Midbrain (tissue), 1 donor: ENCODE results near the gene R3HDM4.
"Not testable (repeated sequence)": the region's sequence is repeated elsewhere in the genome, so short reads cannot be mapped to it uniquely, and the experiment has no call there.

Experiments used
- DNase-seq: peaks from one replicate; lab custom pipeline; 2025; lab: John Stamatoyannopoulos, UW

The R3HDM4 gene

DNA sequence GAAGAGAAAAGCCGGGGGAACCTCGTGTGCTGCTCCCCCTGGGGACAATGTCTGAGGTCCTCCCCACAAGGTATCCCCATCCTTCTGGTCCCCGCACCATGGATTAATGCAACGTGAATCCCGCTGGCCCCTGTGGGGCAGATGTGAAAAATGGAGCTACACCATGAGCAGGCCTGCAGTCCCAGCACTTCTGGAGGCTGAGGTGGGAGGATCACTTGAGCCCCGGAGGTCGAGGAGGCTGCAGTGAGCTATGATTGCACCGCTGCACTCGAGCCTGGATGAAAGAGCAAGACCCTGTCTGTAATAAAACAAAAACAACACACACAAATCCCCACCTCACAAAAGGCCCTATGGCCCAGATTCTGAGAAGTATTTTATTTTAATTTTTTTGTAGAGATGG lies 54.7 kb downstream of the R3HDM4 start:
- no peak for DNase-seq

DNA sequence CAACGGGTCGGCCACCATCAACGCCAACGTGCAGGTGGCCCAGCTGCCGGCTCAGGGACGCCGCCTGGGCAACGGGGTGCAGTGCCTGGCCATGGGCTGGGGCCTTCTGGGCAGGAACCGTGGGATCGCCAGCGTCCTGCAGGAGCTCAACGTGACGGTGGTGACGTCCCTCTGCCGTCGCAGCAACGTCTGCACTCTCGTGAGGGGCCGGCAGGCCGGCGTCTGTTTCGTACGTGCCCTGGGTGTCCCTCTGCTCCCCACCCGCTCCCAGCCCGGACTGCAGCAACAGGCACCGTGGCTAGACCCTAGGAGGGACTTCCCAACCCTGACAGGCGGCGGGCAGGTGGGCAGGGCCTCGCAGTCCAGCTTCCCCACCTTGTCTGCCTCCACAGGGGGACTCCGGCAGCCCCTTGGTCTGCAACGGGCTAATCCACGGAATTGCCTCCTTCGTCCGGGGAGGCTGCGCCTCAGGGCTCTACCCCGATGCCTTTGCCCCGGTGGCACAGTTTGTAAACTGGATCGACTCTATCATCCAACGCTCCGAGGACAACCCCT lies 57.4 kb downstream of the R3HDM4 start:
- no peak for DNase-seq

DNA sequence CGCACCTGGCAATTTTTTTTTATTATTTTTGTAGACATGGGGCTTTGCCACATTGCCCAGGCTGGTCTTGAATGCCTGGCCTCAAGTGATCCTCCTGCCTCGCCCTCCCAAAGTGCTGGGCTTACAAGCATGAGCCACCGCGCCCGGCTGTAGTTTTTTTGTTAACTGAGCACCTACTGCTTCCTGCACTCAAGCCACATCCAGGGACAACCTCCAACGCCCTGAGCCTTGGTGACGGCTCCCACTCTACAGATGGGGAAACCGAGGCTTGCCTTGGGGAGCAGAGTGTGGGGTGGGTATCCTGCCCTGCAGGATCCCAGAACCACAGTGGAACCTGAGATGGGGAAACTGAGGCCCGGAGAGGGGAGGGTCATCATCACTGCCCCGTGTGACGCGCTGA lies 57.9 kb downstream of the R3HDM4 start:
- DNase-seq, result no peak

DNA sequence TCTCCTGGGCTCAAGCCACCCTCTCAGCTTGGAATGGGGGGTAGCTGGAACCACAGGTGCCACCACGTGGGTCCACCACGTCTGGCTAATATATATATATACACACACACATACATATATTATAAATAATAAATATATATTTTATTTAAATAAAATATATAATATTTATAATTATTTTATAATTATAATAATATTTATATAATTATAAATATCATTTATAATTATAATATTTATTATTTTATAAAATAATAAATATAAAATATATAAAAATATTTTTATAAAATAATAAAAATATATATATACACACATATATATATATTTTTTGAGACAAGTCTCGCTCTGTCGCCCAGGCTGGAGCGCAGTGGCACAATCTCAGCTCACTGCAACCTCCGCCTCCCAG lies 58.5 kb downstream of the R3HDM4 start:
- DNase-seq, result no peak

DNA sequence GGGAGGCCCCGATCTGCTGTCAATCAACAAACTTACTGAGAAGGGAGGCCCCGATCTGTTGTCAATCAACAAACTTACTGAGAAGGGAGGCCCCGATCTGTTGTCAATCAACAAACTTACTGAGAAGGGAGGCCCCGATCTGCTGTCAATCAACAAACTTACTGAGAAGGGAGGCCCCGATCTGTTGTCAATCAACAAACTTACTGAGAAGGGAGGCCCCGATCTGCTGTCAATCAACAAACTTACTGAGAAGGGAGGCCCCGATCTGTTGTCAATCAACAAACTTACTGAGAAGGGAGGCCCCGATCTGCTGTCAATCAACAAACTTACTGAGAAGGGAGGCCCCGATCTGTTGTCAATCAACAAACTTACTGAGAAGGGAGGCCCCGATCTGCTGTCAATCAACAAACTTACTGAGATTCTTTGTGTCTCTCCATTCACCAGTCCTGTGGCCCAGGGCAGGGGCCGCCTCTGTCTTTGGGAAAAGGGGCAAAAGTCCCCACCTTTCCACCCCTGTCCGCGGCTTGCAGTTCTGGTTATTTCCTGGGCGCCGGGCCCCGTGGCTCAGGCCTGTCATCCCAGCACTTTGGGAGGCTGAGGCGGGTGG lies 59.3 kb downstream of the R3HDM4 start:
- not testable (repeated sequence) for DNase-seq

DNA sequence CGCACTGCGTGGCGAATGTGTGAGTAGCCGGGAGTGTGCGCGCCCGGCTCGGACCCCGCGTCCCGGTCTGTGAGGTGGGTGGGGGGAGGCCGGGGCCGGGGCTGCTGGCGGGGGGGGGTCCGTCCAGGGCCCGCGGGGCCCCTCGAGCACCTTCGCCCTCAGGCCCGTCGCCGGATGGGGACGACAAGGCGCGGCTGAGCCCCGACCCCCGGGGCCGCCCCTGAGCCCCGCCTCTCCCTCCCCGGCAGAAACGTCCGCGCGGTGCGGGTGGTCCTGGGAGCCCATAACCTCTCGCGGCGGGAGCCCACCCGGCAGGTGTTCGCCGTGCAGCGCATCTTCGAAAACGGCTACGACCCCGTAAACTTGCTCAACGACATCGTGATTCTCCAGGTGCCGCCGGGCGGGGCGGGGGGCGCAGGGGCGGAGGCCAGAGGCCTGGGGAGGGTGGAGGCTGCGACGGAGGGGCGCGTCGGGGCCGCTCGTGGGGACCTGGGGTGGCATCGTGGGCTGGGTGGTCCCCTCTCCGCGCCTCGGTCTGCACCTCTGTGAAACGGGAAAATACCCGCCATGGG lies 59.9 kb downstream of the R3HDM4 start:
- DNase-seq, result no peak

DNA sequence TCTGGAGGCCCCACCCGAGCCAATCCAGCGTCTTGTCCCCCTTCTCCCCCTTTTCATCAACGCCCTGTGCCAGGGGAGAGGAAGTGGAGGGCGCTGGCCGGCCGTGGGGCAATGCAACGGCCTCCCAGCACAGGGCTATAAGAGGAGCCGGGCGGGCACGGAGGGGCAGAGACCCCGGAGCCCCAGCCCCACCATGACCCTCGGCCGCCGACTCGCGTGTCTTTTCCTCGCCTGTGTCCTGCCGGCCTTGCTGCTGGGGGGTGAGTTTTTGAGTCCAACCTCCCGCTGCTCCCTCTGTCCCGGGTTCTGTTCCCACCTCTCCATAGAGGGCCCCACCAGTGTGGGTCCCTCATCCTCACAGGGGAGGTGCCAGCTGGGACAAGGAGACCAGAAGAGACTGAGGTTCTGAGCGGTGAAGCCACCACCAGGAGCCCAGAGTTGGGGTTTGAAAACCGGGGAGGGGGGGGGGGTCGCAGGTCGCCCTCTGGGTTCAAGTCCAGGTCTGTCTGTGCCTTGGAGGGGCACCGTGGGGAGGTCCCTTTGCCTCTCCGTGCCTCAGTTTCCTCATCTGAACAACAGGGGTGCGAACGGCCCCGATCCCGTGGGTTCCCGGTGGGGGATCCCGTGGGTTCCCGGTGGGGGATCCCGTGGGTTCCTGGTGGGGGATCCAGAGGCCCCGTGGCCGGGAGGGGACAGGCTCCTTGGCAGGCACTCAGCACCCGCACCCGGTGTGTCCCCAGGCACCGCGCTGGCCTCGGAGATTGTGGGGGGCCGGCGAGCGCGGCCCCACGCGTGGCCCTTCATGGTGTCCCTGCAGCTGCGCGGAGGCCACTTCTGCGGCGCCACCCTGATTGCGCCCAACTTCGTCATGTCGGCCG lies 60.6 kb downstream of the R3HDM4 start, which contains the start of gene ELANE:
Gene ELANE, plus strand, starts transcription at position 168 of the 878 bp plus-strand sequence. Its CDS starts 26 bp downstream, at position 194.
- no peak for DNase-seq

DNA sequence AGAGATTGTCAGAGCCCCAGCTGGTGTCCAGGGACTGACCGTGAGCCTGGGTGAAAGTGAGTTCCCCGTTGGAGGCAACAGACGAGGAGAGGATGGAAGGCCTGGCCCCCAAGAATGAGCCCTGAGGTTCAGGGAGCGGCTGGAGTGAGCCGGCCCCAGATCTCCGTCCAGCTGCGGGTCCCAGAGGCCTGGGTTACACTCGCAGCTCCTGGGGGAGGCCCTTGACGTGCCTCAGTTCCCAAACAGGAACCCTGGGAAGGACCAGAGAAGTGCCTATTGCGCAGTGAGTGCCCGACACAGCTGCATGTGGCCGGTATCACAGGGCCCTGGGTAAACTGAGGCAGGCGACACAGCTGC lies 62.1 kb downstream of the R3HDM4 start:
- no peak for DNase-seq

DNA sequence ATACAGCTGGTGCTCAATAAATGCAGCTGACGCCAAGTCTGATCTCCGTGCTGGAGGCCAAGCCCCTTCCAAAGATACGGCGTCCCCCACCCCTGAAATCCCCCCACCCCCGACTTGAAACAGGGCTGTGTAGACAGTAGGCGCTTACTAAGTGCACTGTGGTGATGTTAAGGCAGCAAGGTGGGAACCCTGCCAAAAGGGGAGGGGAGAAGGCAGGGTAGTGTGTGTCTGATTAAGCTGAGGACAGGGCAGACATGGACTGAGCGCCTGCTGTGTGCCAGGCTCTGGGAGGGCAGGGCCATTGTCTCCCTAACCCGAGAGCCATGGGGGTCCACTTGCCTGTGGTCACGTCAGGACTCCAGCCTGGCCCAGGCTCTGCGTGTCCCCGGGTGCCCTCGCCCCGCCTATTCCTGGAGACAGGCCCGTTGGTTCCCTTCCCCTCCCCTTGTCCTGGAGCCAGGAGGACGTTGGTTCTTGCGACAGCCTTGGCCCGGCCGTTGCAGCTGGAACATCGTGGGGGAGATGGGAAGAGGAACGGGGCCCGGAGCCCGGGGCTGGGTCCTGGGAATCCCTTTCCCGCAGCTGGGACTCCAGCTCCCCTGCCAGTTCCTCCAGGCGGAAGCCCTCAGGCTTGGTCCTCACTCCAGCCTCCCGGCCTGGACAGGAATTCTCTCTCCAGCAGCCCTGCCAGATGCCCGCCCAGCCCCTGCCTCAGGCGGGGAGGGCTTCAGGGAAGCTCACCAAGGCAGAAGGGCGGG lies 62.6 kb downstream of the R3HDM4 start:
- peak; percentile 60 for DNase-seq

DNA sequence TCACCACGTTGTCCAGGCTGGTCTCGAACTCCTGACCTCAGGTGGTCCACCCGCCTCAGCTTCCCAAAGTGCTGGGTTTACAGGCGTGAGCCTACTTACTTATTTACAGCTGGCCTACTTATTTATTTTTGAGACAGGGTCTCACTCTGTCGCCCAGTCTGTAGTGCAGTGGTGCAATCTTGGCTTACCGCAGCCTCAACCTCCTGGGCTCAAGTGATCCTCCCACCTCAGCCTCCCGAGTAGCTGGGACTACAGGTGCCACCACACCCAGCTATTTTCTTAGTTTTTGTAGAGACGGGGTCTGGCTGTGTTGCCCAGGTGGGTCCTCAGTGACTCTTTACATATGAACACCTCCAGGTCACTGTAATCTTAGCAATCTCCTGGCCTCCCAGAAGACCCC lies 63.8 kb downstream of the R3HDM4 start:
- DNase-seq, result not testable (repeated sequence)

DNA sequence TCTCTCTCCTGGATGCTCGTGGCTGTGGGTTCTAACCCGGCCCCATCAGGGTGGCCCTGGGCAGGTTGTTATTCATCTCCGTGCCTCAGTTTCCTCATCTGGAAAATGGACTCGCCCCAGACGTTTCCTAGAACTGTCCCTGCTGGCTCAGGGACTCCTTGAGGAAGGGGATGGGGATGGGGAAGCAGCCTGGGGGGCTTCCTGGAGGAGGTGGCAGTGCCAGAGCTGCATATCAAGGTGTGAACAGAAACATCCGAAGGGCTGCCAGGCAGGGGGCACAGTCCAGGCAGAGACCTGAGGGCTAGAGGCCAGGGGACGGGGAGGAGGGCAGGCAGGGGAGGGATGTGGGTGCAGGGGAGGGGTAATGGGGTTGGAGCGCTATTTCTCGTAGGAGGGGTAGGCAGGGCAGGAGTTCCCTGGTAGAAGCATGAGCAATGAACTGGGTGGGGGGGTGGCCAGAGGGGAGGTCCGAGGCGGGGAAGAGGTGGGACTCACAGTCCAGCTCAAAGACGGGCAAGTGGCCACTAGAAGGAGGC lies 64.6 kb downstream of the R3HDM4 start:
- DNase-seq, result no peak
